Measurements from ENCODE around the gene MFSD11.

DNA sequence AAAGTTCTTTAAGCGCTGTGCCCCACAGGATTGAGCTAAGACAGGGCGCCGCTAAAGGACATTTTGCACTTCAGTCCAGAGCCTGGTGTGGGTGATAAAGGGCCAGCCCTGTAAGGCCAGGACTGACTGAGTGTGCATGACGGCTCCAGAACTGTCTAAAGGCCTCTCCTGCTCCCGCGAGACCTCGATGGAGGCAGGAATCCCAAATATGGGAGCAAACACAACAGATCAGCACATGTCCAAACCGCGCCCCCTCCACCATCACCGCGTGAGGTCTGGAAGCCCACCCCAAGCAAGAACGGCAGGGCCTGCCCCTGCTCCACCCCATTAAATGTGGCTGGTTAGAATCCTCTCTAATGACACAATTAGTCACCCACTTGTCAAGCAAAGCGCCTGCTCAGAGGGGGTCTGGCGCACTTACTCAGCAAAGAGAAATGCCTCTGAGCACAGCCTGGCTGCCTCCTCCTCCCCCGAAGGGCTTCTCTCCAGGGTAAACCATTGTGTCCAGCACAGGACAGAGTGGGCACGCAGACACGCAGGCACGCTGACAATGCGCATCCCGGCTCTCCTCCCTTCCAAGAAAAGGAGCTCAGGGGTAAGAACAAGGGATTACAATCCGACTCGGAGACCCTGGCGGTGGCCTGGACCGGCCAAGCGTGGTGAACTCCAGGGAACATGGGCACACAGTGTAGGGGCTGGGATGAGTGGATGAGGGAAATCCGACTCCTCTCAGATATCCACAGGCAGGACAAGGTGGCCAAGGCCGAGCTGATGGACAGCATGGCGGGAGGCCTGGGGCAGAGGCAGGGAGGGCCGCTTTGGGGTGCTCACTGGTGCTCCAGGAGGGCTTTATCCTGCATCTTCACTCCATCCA lies 28.6 kb upstream of the MFSD11 start:
- TF ChIP-seq EP300 (IDR thresholded peaks at IDR 0.05) (no peak), POLR2A (IDR thresholded peaks at IDR 0.05) (peak in 2 of 4 donors; percentile 9 to 18), POLR2AphosphoS5 (IDR thresholded peaks at IDR 0.05) (peak; percentile 42 to 58)
- TF ChIP-seq, protein P1, sequence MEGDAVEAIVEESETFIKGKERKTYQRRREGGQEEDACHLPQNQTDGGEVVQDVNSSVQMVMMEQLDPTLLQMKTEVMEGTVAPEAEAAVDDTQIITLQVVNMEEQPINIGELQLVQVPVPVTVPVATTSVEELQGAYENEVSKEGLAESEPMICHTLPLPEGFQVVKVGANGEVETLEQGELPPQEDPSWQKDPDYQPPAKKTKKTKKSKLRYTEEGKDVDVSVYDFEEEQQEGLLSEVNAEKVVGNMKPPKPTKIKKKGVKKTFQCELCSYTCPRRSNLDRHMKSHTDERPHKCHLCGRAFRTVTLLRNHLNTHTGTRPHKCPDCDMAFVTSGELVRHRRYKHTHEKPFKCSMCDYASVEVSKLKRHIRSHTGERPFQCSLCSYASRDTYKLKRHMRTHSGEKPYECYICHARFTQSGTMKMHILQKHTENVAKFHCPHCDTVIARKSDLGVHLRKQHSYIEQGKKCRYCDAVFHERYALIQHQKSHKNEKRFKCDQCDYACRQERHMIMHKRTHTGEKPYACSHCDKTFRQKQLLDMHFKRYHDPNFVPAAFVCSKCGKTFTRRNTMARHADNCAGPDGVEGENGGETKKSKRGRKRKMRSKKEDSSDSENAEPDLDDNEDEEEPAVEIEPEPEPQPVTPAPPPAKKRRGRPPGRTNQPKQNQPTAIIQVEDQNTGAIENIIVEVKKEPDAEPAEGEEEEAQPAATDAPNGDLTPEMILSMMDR (IDR thresholded peaks at IDR 0.05): no peak

Data from upper lobe of left lung (tissue), 4 donors.